MM.1S (cell line): ENCODE measurements around the gene R3HDML.

ENCODE experiments used
- DNase-seq: peaks from one replicate; pipeline ENCODE4 v3.0.0-alpha.2; 2015
- H2AFZ ChIP-seq: fragments of 300-600 bp; sonication (generic); 2 replicates; pipeline ENCODE4 v1.6.0; 2016; ENCODE audit warnings: antibody characterized with exemption, low read length
- H3F3A ChIP-seq: fragments of 300-600 bp; sonication (generic); 2 replicates; pipeline ENCODE4 v1.6.1; 2016; ENCODE audit warnings: mild to moderate bottlenecking, antibody characterized with exemption, low read length, moderate library complexity, mixed read lengths; ENCODE audit not compliant: insufficient read depth
- H3K27ac ChIP-seq: fragments of 300-600 bp; sonication (generic); 2 replicates; pipeline ENCODE4 v1.5.1; 2016; ENCODE audit warnings: mild to moderate bottlenecking, low read length
- H3K27me3 ChIP-seq: fragments of 300-600 bp; sonication (generic); replicated peaks from 2 replicates; pipeline ENCODE4 v1.6.0; 2016; ENCODE audit warnings: low read length; ENCODE audit not compliant: insufficient read depth
- H3K36me3 ChIP-seq: fragments of 300-600 bp; sonication (generic); replicated peaks from 2 replicates; pipeline ENCODE4 v1.6.1; 2016; ENCODE audit warnings: mild to moderate bottlenecking, low read length, mixed read lengths; ENCODE audit not compliant: insufficient read depth
- H3K4me1 ChIP-seq: fragments of 300-600 bp; sonication (generic); 2 replicates; pipeline ENCODE4 v1.6.1; 2016; ENCODE audit warnings: low read length, mixed read lengths
- H3K4me2 ChIP-seq: fragments of 300-600 bp; sonication (generic); 2 replicates; pipeline ENCODE4 v1.6.0; 2016; ENCODE audit warnings: low read depth, low read length
- H3K4me3 ChIP-seq: fragments of 300-600 bp; sonication (generic); 2 replicates; pipeline ENCODE4 v1.5.1; 2016; ENCODE audit warnings: low read length, mixed read lengths
- H3K79me2 ChIP-seq: fragments of 300-600 bp; sonication (generic); 2 replicates; pipeline ENCODE4 v1.6.1; 2016; ENCODE audit warnings: mixed run types, low read length, mixed read lengths
- H3K9ac ChIP-seq: fragments of 300-600 bp; sonication (generic); 2 replicates; pipeline ENCODE4 v1.6.1; 2016; ENCODE audit warnings: low read length, mixed read lengths
- H3K9me2 ChIP-seq: fragments of 300-600 bp; sonication (generic); replicated peaks from 2 replicates; pipeline ENCODE4 v1.6.1; 2016; ENCODE audit warnings: mild to moderate bottlenecking, low read length, mixed read lengths; ENCODE audit not compliant: insufficient read depth
- H3K9me3 ChIP-seq: fragments of 300-600 bp; sonication (generic); replicated peaks from 2 replicates; pipeline ENCODE4 v1.6.1; 2016; ENCODE audit warnings: mild to moderate bottlenecking, low read length, mixed read lengths; ENCODE audit not compliant: insufficient read depth
- H4K20me1 ChIP-seq: fragments of 300-600 bp; sonication (generic); 2 replicates; pipeline ENCODE4 v1.6.1; 2016; ENCODE audit warnings: mild to moderate bottlenecking, low read length, moderate library complexity, mixed read lengths; ENCODE audit not compliant: insufficient read depth
- EZH2 ChIP-seq: fragments of 300-600 bp; sonication (generic); optimal IDR thresholded peaks from 2 replicates; pipeline ENCODE3; 2017; ENCODE audit warnings: low read depth, mild to moderate bottlenecking, antibody characterized with exemption, low read length, mixed read lengths
- EZH2phosphoT487 ChIP-seq: fragments of 300-600 bp; sonication (generic); IDR thresholded peaks from 2 replicates; pipeline ENCODE4 v1.6.1; 2018; ENCODE audit warnings: antibody characterized with exemption, low read length
- TF ChIP-seq, protein P1 (sequence below): fragments of 300-600 bp; sonication (generic); IDR thresholded peaks from 2 replicates; pipeline ENCODE4 v1.5.1; 2016; ENCODE audit warnings: antibody characterized with exemption, low read length, mixed read lengths

R3HDML gene

DNA sequence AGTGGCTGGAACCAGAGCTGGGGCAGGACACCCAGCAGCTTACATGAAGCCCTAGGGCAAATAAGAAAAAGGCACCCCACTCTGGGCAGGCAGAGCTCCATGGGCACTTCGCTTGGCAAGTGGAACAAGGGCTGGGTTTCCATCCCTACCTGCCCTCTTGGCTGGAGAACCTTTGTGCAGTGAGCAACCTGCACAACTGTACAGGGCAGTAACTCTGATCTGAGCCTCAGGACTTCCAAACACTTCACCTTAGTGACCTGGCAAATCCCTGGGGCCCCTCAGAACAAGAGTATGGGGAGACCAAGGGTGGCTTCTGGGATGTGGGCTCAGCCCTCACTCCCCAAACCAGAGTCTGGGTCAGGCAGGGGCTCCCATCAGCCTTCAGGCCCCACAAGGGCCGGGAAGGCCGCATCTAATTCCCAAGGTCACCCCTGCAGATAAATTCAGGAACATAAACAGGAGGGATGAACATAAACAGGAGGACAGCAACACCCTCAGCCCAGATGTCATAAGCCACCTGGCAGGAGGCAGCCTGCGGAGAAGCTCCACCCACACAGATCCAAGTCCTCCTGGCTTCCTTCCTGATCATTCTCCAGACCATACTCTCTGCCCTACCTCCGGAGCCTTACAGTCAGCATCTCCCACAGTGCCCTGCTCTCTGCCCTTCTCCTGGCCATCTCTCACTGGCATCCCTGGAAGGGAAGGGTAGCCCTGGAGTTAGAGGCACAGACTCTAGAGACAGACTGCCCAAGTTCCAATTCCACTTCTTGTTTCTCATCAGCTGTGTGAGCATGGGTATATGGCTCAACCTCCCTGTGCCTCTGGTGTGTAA, 56.1 kb downstream of the R3HDML start:
- H2AFZ ChIP-seq = no peak overlapping the region
- no peak overlapping the region for H3K27ac ChIP-seq
- H3K36me3 ChIP-seq = no peaks in the 10 kb centered on the region
- H3K9ac ChIP-seq = no peak overlapping the region
- TF ChIP-seq, protein P1, sequence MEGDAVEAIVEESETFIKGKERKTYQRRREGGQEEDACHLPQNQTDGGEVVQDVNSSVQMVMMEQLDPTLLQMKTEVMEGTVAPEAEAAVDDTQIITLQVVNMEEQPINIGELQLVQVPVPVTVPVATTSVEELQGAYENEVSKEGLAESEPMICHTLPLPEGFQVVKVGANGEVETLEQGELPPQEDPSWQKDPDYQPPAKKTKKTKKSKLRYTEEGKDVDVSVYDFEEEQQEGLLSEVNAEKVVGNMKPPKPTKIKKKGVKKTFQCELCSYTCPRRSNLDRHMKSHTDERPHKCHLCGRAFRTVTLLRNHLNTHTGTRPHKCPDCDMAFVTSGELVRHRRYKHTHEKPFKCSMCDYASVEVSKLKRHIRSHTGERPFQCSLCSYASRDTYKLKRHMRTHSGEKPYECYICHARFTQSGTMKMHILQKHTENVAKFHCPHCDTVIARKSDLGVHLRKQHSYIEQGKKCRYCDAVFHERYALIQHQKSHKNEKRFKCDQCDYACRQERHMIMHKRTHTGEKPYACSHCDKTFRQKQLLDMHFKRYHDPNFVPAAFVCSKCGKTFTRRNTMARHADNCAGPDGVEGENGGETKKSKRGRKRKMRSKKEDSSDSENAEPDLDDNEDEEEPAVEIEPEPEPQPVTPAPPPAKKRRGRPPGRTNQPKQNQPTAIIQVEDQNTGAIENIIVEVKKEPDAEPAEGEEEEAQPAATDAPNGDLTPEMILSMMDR = no peak
- no peak for TF ChIP-seq EZH2phosphoT487
- TF ChIP-seq EZH2 = no peak
- no peaks in the 10 kb centered on the region for H4K20me1 ChIP-seq
- no peaks in the 10 kb centered on the region for H3K4me1 ChIP-seq
- H3K27me3 ChIP-seq = peaks cover 16% of the 10 kb centered on the region
- no peak overlapping the region for H3K4me3 ChIP-seq
- H3K79me2 ChIP-seq = no peaks in the 10 kb centered on the region
- H3K9me3 ChIP-seq = no peaks in the 10 kb centered on the region
- no peaks in the 10 kb centered on the region for H3K9me2 ChIP-seq
- no peaks in the 10 kb centered on the region for H3F3A ChIP-seq
- H3K4me2 ChIP-seq = no peak overlapping the region
- no peak for DNase-seq

DNA sequence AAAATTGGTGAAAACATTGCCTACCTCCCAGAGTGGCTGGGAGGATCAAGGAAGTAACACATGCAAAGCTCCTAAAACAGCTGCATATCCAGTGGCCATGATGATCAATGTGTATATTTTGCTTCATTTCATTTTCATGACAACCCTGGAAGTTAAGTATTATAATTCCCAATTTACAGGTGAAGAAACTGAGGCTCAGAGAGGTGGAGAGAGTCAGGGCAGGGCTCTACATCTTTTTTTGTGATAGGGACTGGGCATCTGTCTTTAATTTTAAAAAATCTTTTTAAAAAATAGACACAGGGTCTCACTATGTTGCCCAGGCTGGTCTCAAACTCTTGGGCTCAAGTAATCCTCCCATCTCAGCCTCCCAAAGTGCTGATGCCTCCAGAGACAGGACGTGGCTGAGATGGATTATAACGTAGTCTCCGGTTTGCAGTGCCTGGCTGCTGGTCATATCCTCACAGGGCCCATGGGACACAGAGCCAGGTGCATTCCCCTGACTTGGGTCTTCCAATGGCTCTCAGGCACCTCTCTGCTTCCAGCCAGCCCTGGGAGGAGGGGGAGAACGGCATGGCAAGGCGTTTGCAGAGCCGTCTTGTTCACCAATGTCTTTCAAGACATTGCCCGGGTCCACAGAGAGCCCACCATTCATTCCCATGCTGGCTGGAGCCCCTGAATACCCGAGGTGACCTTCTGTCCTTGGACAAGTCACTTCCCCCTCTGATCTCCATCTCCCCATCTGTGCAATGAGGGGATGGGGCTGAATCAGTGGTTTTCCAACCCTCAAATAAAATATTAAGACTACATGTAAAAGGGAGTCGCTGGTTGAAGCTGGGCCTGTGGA, 57.0 kb downstream of the R3HDML start:
- H3F3A ChIP-seq = no peaks in the 10 kb centered on the region
- H3K9ac ChIP-seq = no peak overlapping the region
- no peak overlapping the region for H3K4me3 ChIP-seq
- H3K4me2 ChIP-seq = no peak overlapping the region
- no peaks in the 10 kb centered on the region for H3K4me1 ChIP-seq
- DNase-seq = no peak
- H3K9me2 ChIP-seq = no peaks in the 10 kb centered on the region
- no peak overlapping the region for H2AFZ ChIP-seq
- no peaks in the 10 kb centered on the region for H3K36me3 ChIP-seq
- no peaks in the 10 kb centered on the region for H3K79me2 ChIP-seq
- H3K9me3 ChIP-seq = no peaks in the 10 kb centered on the region
- H3K27ac ChIP-seq = no peak overlapping the region
- no peaks in the 10 kb centered on the region for H4K20me1 ChIP-seq
- peaks cover 15% of the 10 kb centered on the region for H3K27me3 ChIP-seq
- TF ChIP-seq EZH2phosphoT487 = no peak
- TF ChIP-seq EZH2 = no peak
- TF ChIP-seq, protein P1 = no peak

DNA sequence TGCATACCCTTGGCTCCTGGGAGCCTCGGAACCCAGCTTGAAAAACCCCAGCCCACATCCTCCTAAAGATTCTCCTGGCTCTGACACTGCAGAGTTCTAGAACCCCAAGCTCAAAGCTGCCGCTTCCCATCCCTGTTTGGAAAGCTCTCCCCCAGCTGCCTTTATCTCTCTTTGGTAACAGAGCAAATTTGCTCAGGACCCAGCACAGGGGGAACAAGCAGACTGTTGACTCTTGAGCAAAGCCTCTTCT, 57.5 kb downstream of the R3HDML start:
- Histone ChIP-seq H4K20me1 (no peaks in the 10 kb centered on the region), H3F3A (no peaks in the 10 kb centered on the region), H3K27ac (no peak overlapping the region), H3K9ac (no peak overlapping the region), H3K4me1 (no peaks in the 10 kb centered on the region), H3K36me3 (no peaks in the 10 kb centered on the region), H3K9me2 (no peaks in the 10 kb centered on the region), H3K79me2 (no peaks in the 10 kb centered on the region), H3K4me3 (no peak overlapping the region), H3K4me2 (no peak overlapping the region), H2AFZ (no peak overlapping the region), H3K9me3 (no peaks in the 10 kb centered on the region), H3K27me3 (peaks cover 9% of the 10 kb centered on the region; the same call in 1 of the 2 replicates)
- no peak for DNase-seq
- TF ChIP-seq, protein P1 = no peak
- TF ChIP-seq EZH2 = no peak
- no peak for TF ChIP-seq EZH2phosphoT487
